PC-9 (cell line): Measurements from ENCODE around the gene EPHA4.

ENCODE experiments used
- EZH2 ChIP-seq: fragments of 200-600 bp; sonication (generic); IDR thresholded peaks from 2 replicates; pipeline ENCODE4 v1.8.0; 2017; ENCODE audit warnings: antibody characterized with exemption, low read depth
- TF ChIP-seq, protein P1 (sequence below): fragments of 200-600 bp; sonication (generic); conservative IDR thresholded peaks from 2 replicates; pipeline ENCODE4 v1.6.1; 2017; ENCODE audit warnings: mixed run types, antibody characterized with exemption, mild to moderate bottlenecking, moderate library complexity

DNA sequence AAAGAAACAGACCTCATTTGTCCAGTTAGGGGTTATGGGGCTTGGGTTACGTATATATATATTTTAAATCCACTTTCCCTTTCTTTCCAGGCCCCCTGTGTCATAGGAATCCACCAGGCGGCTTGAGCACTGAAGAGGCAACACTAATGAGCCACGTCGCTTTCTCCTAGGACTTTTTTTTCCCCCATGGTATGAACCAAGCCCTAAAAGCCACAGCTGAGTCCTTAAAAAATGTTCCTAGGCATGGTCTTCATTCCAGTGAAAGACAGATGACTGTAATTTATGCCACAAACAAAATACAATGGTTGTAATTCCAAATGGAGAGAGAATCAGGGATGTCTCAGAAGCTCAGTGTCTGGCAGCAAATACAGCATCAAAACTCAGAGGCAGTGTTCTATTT, 146.8 kb downstream of the EPHA4 start:
- TF ChIP-seq, protein P1, sequence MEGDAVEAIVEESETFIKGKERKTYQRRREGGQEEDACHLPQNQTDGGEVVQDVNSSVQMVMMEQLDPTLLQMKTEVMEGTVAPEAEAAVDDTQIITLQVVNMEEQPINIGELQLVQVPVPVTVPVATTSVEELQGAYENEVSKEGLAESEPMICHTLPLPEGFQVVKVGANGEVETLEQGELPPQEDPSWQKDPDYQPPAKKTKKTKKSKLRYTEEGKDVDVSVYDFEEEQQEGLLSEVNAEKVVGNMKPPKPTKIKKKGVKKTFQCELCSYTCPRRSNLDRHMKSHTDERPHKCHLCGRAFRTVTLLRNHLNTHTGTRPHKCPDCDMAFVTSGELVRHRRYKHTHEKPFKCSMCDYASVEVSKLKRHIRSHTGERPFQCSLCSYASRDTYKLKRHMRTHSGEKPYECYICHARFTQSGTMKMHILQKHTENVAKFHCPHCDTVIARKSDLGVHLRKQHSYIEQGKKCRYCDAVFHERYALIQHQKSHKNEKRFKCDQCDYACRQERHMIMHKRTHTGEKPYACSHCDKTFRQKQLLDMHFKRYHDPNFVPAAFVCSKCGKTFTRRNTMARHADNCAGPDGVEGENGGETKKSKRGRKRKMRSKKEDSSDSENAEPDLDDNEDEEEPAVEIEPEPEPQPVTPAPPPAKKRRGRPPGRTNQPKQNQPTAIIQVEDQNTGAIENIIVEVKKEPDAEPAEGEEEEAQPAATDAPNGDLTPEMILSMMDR, result no peak
- TF ChIP-seq EZH2, result no peak
